Measurements from ENCODE around the gene SYPL2.

DNA sequence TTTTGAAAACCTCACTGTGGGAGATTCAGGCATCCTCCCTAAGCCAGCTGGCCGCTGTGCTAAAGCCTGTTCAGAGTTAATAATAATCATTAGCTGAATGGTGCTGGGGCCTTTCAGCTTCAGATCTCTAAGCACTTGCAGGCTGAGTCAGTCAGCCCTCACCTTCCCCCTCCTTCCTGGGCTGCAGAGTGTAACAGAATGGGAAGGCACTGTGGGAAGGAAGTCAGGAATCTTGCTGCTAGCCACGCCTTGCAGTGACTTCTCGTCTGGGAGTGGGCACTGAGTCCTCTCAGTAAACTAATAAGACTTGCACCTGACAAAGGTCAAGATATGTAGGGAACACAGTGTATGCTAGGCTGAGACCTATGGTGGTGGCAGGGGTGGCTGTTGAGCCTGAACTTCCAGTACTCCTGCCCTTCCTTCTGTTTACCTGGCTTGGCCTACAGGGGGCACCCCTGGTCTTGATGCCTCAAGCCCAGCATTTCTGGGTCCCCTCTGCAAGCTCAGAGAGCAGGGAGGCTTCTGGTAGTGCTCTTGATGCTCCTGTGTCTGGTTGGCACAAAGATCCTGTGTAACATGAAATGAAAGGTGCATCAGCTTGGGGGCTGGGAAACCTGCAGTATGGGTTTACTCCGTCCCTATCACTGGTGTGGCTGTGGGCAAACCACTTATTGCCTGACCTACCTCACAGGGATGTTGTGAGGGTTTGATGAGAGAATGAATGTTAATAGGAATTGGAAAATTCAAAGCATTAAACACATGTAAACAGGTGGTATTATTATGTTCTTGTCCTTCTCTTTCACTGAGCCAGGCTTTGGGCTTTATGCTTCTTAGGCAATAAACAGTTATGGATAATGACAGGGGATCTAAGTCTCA is 33.6 kb downstream of the SYPL2 start:
- TF ChIP-seq MAX (IDR thresholded peaks at IDR 0.05; ENCODE audit: low read depth, low read length): no peak
- peak; percentile 67 for TF ChIP-seq CTCF (IDR thresholded peaks at IDR 0.05; ENCODE audit: low read depth, low read length)
- TF ChIP-seq POLR2A (IDR thresholded peaks at IDR 0.05; ENCODE audit: extremely low read depth, insufficient read length): no peak
